Tibial artery (tissue), 4 donors: Measurements from ENCODE around the gene CLPSL2.

Experiments used
- DNase-seq, 2 donors: peaks; one replicate each; pipeline ENCODE4 v3.0.0-alpha.2; 2019
- H3K27ac ChIP-seq, 2 donors: fragments of 200-600 bp; sonication (generic) in 1 of 2; 1 replicate in 1 of 2; 2 replicates in 1 of 2; pipeline ENCODE4 v1.5.1; 2018 to 2019; ENCODE audit warnings: mild to moderate bottlenecking in 1 of 2
- H3K27me3 ChIP-seq, 2 donors: fragments of 200-600 bp; sonication (generic) in 1 of 2; one replicate each; pipeline versions ENCODE4 v1.5.1 to v1.6.0; 2016 to 2019
- H3K36me3 ChIP-seq, 3 donors: fragments of 200-600 bp; sonication (generic) in 2 of 3; one replicate each; pipeline ENCODE4 v1.5.1; 2016 to 2019; ENCODE audit warnings: mild to moderate bottlenecking in 2 of 3
- H3K4me1 ChIP-seq, 4 donors: fragments of 200-600 bp; sonication (generic) in 2 of 4; 1 replicate in 3 of 4; 2 replicates in 1 of 4; pipeline ENCODE4 v1.5.1; 2016 to 2019
- H3K4me3 ChIP-seq, 2 donors: fragments of 200-600 bp; sonication (generic) in 1 of 2; 1 replicate in 1 of 2; 2 replicates in 1 of 2; pipeline ENCODE4 v1.5.1; 2018 to 2019; ENCODE audit warnings: mild to moderate bottlenecking in 2 of 2
- H3K9me3 ChIP-seq, 3 donors: fragments of 200-600 bp; sonication (generic) in 1 of 3; one replicate each; pipeline ENCODE4 v1.5.1; 2016 to 2019
- CTCF ChIP-seq, 2 experiments: fragments of 200-600 bp in 1 of 2; fragments of 450-650 bp in 1 of 2; IDR thresholded peaks; one replicate each; pipeline ENCODE4 v1.5.1; 2017 to 2019; ENCODE audit warnings: antibody characterized with exemption in 2 of 2, mild to moderate bottlenecking in 1 of 2, moderate library complexity in 1 of 2
- intact Hi-C: fragments of 100-400 bp; cut with DNase I; formaldehyde crosslinking; loops from one replicate; pipeline ENCODE4 v1.15.0; 2023; ENCODE audit warnings: low total_unique reads

CLPSL2 gene

GRCh38 chr6:35790683-35791082 is 14.3 kb downstream of the CLPSL2 start:
- no peak for TF ChIP-seq CTCF (IDR thresholded peaks at IDR 0.05)
- Histone ChIP-seq H3K27ac (no peak overlapping the region), H3K27me3 (peaks cover 0 to 64% of the 10 kb centered on the region in 2 donors), H3K4me1 (no peaks in the 10 kb centered on the region), H3K36me3 (no peaks in the 10 kb centered on the region), H3K4me3 (no peak overlapping the region), H3K9me3 (no peaks in the 10 kb centered on the region)
- intact Hi-C loops = no loop called here
- DNase-seq = no peak

- no peak overlapping the region for H3K27ac ChIP-seq
- DNase-seq = no peak
- H3K4me1 ChIP-seq = no peaks in the 10 kb centered on the region
- H3K9me3 ChIP-seq = no peaks in the 10 kb centered on the region
- no peak for TF ChIP-seq CTCF (IDR thresholded peaks at IDR 0.05)
- no peaks in the 10 kb centered on the region for H3K36me3 ChIP-seq
- peaks cover 0 to 57% of the 10 kb centered on the region in 2 donors for H3K27me3 ChIP-seq
- H3K4me3 ChIP-seq = no peak overlapping the region
- intact Hi-C loops = no loop called here
Observed at GRCh38 chr6:35794536-35795452, 18.4 kb downstream of the CLPSL2 start.

- intact Hi-C loops = no loop called here
- H3K27ac ChIP-seq = no peak overlapping the region
- no peak overlapping the region for H3K4me3 ChIP-seq
- H3K36me3 ChIP-seq = no peaks in the 10 kb centered on the region
- TF ChIP-seq CTCF (IDR thresholded peaks at IDR 0.05) = no peak
- peaks cover 0 to 52% of the 10 kb centered on the region in 2 donors for H3K27me3 ChIP-seq
- no peaks in the 10 kb centered on the region for H3K9me3 ChIP-seq
- no peak for DNase-seq
- H3K4me1 ChIP-seq = no peaks in the 10 kb centered on the region
Observed at GRCh38 chr6:35795453-35796071, 19.2 kb downstream of the CLPSL2 start.

- no peak overlapping the region for H3K4me3 ChIP-seq
- no peak overlapping the region for H3K27ac ChIP-seq
- no peaks in the 10 kb centered on the region for H3K4me1 ChIP-seq
- intact Hi-C loops = no loop called here
- DNase-seq = no peak
- no peak for TF ChIP-seq CTCF (IDR thresholded peaks at IDR 0.05)
- H3K9me3 ChIP-seq = no peaks in the 10 kb centered on the region
- no peaks in the 10 kb centered on the region for H3K36me3 ChIP-seq
- H3K27me3 ChIP-seq = peaks cover 0 to 49% of the 10 kb centered on the region in 2 donors
Observed at GRCh38 chr6:35796236-35796635, 19.8 kb downstream of the CLPSL2 start.

GRCh38 chr6:35797837-35798526 is 21.6 kb downstream of the CLPSL2 start:
- no peak overlapping the region for H3K4me3 ChIP-seq
- no peak for DNase-seq
- H3K4me1 ChIP-seq = no peaks in the 10 kb centered on the region
- H3K27me3 ChIP-seq = peaks cover 0 to 36% of the 10 kb centered on the region in 2 donors
- TF ChIP-seq CTCF (IDR thresholded peaks at IDR 0.05) = no peak
- intact Hi-C loops = loop anchor here (1.0 kb wide), 1 partner anchor 11 kb away; no protein-coding TSS in a partner anchor
- H3K27ac ChIP-seq = no peak overlapping the region
- no peaks in the 10 kb centered on the region for H3K9me3 ChIP-seq
- H3K36me3 ChIP-seq = no peaks in the 10 kb centered on the region
